Heart right ventricle (tissue), 16 donors: Measurements from ENCODE around the gene KLRK1. TPM values are rescaled to one million over a fixed set of nuclear protein-coding genes. Genes with fewer than 3 reads are reported as not detected.
"Not testable (repeated sequence)": the region's sequence is repeated elsewhere in the genome, so short reads cannot be mapped to it uniquely, and the experiment has no call there.

ENCODE experiments used
- ATAC-seq, 8 donors: fragments of 200-7000 bp; cut with Tn5 transposase; one replicate each; pipeline ENCODE4 v1.9.1; 2020; ENCODE audit warnings: mild to moderate bottlenecking in 8 of 8, moderate library complexity in 8 of 8, moderate number of reproducible peaks in 1 of 8
- DNase-seq, 2 donors: peaks; one replicate each; pipeline ENCODE4 v3.0.0-alpha.2; 2020
- H3K27ac ChIP-seq, 10 donors: fragments of 200-600 bp; sonication (generic) in 2 of 10; one replicate each; pipeline versions ENCODE4 v1.5.0 to v1.8.0; 2020 to 2022; ENCODE audit warnings: mild to moderate bottlenecking in 3 of 10
- H3K27me3 ChIP-seq, 7 donors: fragments of 200-600 bp; one replicate each; pipeline ENCODE4 v1.8.0; 2021 to 2022; ENCODE audit warnings: mild to moderate bottlenecking in 2 of 7
- H3K36me3 ChIP-seq, 9 donors: fragments of 200-600 bp; sonication (generic) in 1 of 9; one replicate each; pipeline versions ENCODE4 v1.5.0 to v1.8.0; 2020 to 2022; ENCODE audit warnings: mild to moderate bottlenecking in 2 of 9
- H3K4me1 ChIP-seq, 9 donors: fragments of 200-600 bp; sonication (generic) in 1 of 9; one replicate each; pipeline versions ENCODE4 v1.5.0 to v1.8.0; 2020 to 2022; ENCODE audit warnings: mild to moderate bottlenecking in 4 of 9
- H3K4me3 ChIP-seq, 10 donors: fragments of 200-600 bp; sonication (generic) in 2 of 10; one replicate each; pipeline versions ENCODE4 v1.5.0 to v1.8.0; 2020 to 2022; ENCODE audit warnings: mild to moderate bottlenecking in 7 of 10, moderate library complexity in 2 of 10
- H3K9me3 ChIP-seq, 11 donors: fragments of 200-600 bp in 10 of 11; sonication (generic) in 2 of 11; one replicate each; pipeline versions ENCODE4 v1.5.0 to v1.8.0; 2013 to 2022; ENCODE audit warnings: mild to moderate bottlenecking in 2 of 11, control low read depth in 1 of 11, moderate library complexity in 1 of 11
- WGBS, 2 donors: extraction: QIAGEN DNeasy Blood & Tissue Kit; methylation state at CpG; one replicate each; pipeline ENCODE4 v1.1.7; 2013; ENCODE audit warnings: inconsistent platforms in 1 of 2; 5-methylcytosine and 5-hydroxymethylcytosine counted together
- intact Hi-C, 10 donors: fragments of 100-400 bp; cut with DNase I; formaldehyde crosslinking; loops; one replicate each; pipeline versions ENCODE4 v1.11.1 to v1.14.2; 2022
- polyA plus RNA-seq, 2 donors: library from polyadenylated mRNA; stranded (reverse); fragments of 200-250 nt; gene quantifications; one replicate each; pipeline ENCODE4 v1.2.3, GENCODE V29; 2013
- total RNA-seq, 10 donors: library from RNA; stranded (reverse); fragmentation: NEBNext Ultra II Directional in 3 of 10; extraction: Animal tissue kit (Norgen Biotek cat#: 25700) in 3 of 10; gene quantifications; one replicate each; pipeline versions ENCODE4 v1.2.1 to v1.2.4, GENCODE V29; 2021 to 2023
- TF ChIP-seq, protein P1 (sequence below), 9 donors: fragments of 200-600 bp; sonication (generic) in 2 of 9; IDR thresholded peaks; one replicate each; pipeline versions ENCODE4 v1.5.0 to v1.8.0; 2021 to 2022; ENCODE audit warnings: antibody characterized with exemption in 9 of 9, mild to moderate bottlenecking in 5 of 9, moderate library complexity in 1 of 9
- donor health status: Arrhythmogenic right ventricular cardiomyopathy.
- donor health status: ischemic (EF 13 %, LVEDD 7.1; RV severe dilation, severe dysfunction).
- donor health status: healthy with polysubstance abuse.
- donor health status: DM: no; HTN: yes; CAD: no.
- donor health status: DM: no; HTN: no; CAD: no.
- donor health status: ischemic (EF 25% LVEDD 6.9; RV normal size, moderate dysfunction).
- donor health status: ischemic (EF 25% LVEDD 5.7; RV mildly dilated, moderate dysfunction).
- donor health status: healthy.
- donor health status: DM: yes; HTN: yes; CAD: no.
- donor health status: Ischemic cardiomyopathy.
- donor health status: ischemic (EF 35%, LVEDD 5.7; RV mildly dilated, moderate dysfunction).
- donor health status: nonischemic (EF 11% LVEDD 7.7; RV severe dilation, severe dysfunction).
- donor health status: DM: yes; HTN: yes; CAD: no.
- donor health status: PGD.
- donor health status: ischemic (EF 29% LVEDD 5.4; RV normal size, mild dysfunction).
- donor health status: nonischemic (EF 23%, LVEDD 6.1; RV moderate dilation, normal function).

The KLRK1 gene
- total and polyA plus RNA-seq, 12 donors = 0.15 to 5.2 (median 0.57) TPM; not detected in 1

DNA sequence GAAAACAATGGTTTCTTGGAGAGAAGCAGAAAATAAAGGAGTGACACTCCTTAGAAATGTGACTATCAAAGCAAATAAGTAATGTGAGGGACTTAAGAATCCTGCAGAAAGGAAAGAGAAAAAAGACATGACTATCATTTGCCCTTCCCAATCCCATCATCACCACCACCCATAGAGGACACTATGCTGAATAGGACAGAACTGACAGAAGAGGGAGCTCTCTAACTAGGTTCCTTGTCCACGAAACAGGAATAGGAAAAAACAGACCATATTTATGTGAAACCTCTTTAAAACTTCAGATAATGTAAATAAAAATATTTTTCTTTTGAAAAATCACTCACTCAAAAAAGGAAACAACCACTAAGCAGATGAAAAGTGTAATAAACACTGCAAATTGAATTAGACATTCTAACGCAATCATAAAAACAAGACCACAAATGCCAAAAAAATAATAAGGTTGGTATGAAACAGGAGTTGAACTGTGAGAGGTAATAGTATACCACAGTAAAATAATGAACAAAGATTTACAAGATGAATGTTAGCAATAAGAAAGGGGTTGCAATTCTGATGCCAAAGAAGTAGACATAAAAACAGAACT is 58.1 kb downstream of the KLRK1 start:
- Histone ChIP-seq H3K27ac (no peak overlapping the region), H3K4me3 (no peak overlapping the region), H3K27me3 (no peaks in the 10 kb centered on the region), H3K4me1 (no peaks in the 10 kb centered on the region), H3K9me3 (peaks cover 0 to 9% (median 5%) of the 10 kb centered on the region in 11 donors), H3K36me3 (no peaks in the 10 kb centered on the region)
- WGBS, 2 donors = 46 to 49% methylated on average over 2 of the region's 2 CpGs
- ATAC-seq = peak in 6 of 8 donors; percentile 64 to 74 (median 70)
- intact Hi-C loops = loop anchor here in 9 of 10 donors (2.0 to 10.0 kb wide), 8 partner anchors 76 to 423 kb away; partner anchors contain the start of gene KLRC4 (in 1 of the 9)
- TF ChIP-seq, protein P1, sequence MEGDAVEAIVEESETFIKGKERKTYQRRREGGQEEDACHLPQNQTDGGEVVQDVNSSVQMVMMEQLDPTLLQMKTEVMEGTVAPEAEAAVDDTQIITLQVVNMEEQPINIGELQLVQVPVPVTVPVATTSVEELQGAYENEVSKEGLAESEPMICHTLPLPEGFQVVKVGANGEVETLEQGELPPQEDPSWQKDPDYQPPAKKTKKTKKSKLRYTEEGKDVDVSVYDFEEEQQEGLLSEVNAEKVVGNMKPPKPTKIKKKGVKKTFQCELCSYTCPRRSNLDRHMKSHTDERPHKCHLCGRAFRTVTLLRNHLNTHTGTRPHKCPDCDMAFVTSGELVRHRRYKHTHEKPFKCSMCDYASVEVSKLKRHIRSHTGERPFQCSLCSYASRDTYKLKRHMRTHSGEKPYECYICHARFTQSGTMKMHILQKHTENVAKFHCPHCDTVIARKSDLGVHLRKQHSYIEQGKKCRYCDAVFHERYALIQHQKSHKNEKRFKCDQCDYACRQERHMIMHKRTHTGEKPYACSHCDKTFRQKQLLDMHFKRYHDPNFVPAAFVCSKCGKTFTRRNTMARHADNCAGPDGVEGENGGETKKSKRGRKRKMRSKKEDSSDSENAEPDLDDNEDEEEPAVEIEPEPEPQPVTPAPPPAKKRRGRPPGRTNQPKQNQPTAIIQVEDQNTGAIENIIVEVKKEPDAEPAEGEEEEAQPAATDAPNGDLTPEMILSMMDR (IDR thresholded peaks at IDR 0.05) = peak; percentile 33 to 84 (median 73)
- DNase-seq = no peak

DNA sequence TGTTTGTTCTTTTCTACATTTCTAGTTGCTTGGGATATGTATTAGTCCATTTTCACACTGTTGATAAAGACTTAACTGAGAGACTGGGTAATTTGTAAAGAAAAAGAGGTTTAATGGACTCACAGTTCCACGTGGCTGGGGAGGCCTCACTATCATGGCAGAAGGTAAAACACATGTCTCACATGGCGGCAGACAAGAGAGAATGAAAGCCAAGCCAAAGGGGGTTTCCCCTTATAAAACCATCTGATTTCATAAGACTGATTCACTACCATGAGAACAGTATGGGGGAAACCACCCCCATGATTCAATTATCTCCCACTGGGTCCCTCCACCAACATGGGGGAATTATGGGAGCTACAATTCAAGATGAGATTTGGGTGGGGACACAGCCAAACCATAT is 61.1 kb downstream of the KLRK1 start:
- intact Hi-C loops = loop anchor here in 1 of 10 donors (5.0 kb wide), 1 partner anchor 234 kb away; no protein-coding TSS in a partner anchor
- H3K27me3 ChIP-seq, H3K36me3 ChIP-seq, H3K4me3 ChIP-seq, H3K4me1 ChIP-seq, DNase-seq, H3K27ac ChIP-seq, ATAC-seq: not testable (repeated sequence)
- H3K9me3 ChIP-seq = peaks cover 0 to 14% (median 6%) of the 10 kb centered on the region in 11 donors
- 72 to 79% methylated on average over 2 of the region's 2 CpGs for WGBS, 2 donors

Other genes with a start within 250 kb of the KLRK1 start
- 1 to 10 TPM in 2 of 10 donors, under 1 TPM in 7, not detected in 1; 0.26 to 2.2 (median 0.49) TPM for gene OLR1, start 217.9 kb downstream of the KLRK1 start, total RNA-seq
- gene OLR1, start 217.9 kb downstream of the KLRK1 start, polyA plus RNA-seq = under 1 TPM in 1 of 2 donors, not detected in 1; 0.07 TPM
- gene TMEM52B, start 211.0 kb downstream of the KLRK1 start, total RNA-seq = not detected
- gene TMEM52B, start 211.0 kb downstream of the KLRK1 start, polyA plus RNA-seq = under 1 TPM in 1 of 2 donors, not detected in 1; 0.03 TPM
- gene GABARAPL1, start 177.2 kb downstream of the KLRK1 start, total RNA-seq = 100 to 1,000 TPM; 285 to 512 (median 413) TPM
- 100 to 1,000 TPM; 111 to 177 TPM for gene GABARAPL1, start 177.2 kb downstream of the KLRK1 start, polyA plus RNA-seq
- 1 to 10 TPM in 8 of 10 donors, under 1 TPM in 2; 0.81 to 5.7 (median 1.2) TPM for gene KLRD1, start 82.2 kb downstream of the KLRK1 start, total RNA-seq
- under 1 TPM; 0.22 to 0.59 TPM for gene KLRD1, start 82.2 kb downstream of the KLRK1 start, polyA plus RNA-seq
- under 1 TPM in 2 of 10 donors, not detected in 8; 0.67 to 0.90 TPM for gene KLRC4, start 19.7 kb upstream of the KLRK1 start, total RNA-seq
- gene KLRC4, start 19.7 kb upstream of the KLRK1 start, polyA plus RNA-seq = not detected
- gene KLRC3, start 30.6 kb upstream of the KLRK1 start, total RNA-seq = under 1 TPM in 1 of 10 donors, not detected in 9; 0.62 TPM
- gene KLRC3, start 30.6 kb upstream of the KLRK1 start, polyA plus RNA-seq = under 1 TPM in 1 of 2 donors, not detected in 1; 0.07 TPM
- 1 to 10 TPM in 1 of 10 donors, not detected in 9; 1.3 TPM for gene KLRC2, start 46.0 kb upstream of the KLRK1 start, total RNA-seq
- gene KLRC2, start 46.0 kb upstream of the KLRK1 start, polyA plus RNA-seq = under 1 TPM in 1 of 2 donors, not detected in 1; 0.06 TPM
- gene KLRC1, start 63.3 kb upstream of the KLRK1 start, total RNA-seq = under 1 TPM in 1 of 10 donors, not detected in 9; 0.90 TPM
- under 1 TPM; 0.13 to 0.22 TPM for gene KLRC1, start 63.3 kb upstream of the KLRK1 start, polyA plus RNA-seq
- 1 to 10 TPM in 3 of 10 donors, under 1 TPM in 4, not detected in 3; 0.15 to 1.8 (median 0.32) TPM for gene EIF2S3B, start 115.8 kb upstream of the KLRK1 start, total RNA-seq
- under 1 TPM in 1 of 2 donors, not detected in 1; 0.16 TPM for gene EIF2S3B, start 115.8 kb upstream of the KLRK1 start, polyA plus RNA-seq
- 10 to 100 TPM; 10.9 to 17.1 (median 13.4) TPM for gene MAGOHB, start 223.6 kb upstream of the KLRK1 start, total RNA-seq
- 10 to 100 TPM; 14.6 to 15.1 TPM for gene MAGOHB, start 223.6 kb upstream of the KLRK1 start, polyA plus RNA-seq